Measurements from ENCODE around the gene NXNL1. TPM values are rescaled to one million over a fixed set of nuclear protein-coding genes. Genes with fewer than 3 reads are reported as not detected.
A peak's percentile ranks its signal among the peaks of the same experiment; 100 is the strongest.

NXNL1 gene
- total RNA-seq, 4 donors from 2014 or later: not detected

GRCh38 chr19:17431417-17431816, 29.3 kb downstream of the NXNL1 start:
- TF ChIP-seq POLR2A (IDR thresholded peaks at IDR 0.05; ENCODE audit: low read depth) (no peak), CTCF (IDR thresholded peaks at IDR 0.05) (no peak), POLR2AphosphoS5 (IDR thresholded peaks at IDR 0.05) (no peak), EP300 (IDR thresholded peaks at IDR 0.05) (no peak)
- no peak for DNase-seq (ENCODE audit: extremely low spot score)
- no peaks in the 10 kb centered on the region for H3K4me1 ChIP-seq
- intact Hi-C loops (cut with DNase I): no loop called here
- 87% methylated on average over 4 of the region's 7 CpGs for WGBS
- H3K36me3 ChIP-seq: peaks cover 0 to 8% (median 0%) of the 10 kb centered on the region in 4 donors
- H3K27ac ChIP-seq (replicated peaks in 1 of 4): no peak overlapping the region
- H3K9me3 ChIP-seq: no peaks in the 10 kb centered on the region
- H3K27me3 ChIP-seq: no peaks in the 10 kb centered on the region
- H3K4me3 ChIP-seq: no peak overlapping the region

- intact Hi-C loops (cut with DNase I): no loop called here
- Histone ChIP-seq H3K27ac (replicated peaks in 1 of 4) (no peak overlapping the region), H3K9me3 (no peaks in the 10 kb centered on the region), H3K27me3 (no peaks in the 10 kb centered on the region), H3K4me3 (no peak overlapping the region), H3K4me1 (peaks cover 0 to 5% (median 4%) of the 10 kb centered on the region in 4 donors), H3K36me3 (no peaks in the 10 kb centered on the region)
- TF ChIP-seq EP300 (IDR thresholded peaks at IDR 0.05) (no peak), POLR2AphosphoS5 (IDR thresholded peaks at IDR 0.05) (no peak), POLR2A (IDR thresholded peaks at IDR 0.05; ENCODE audit: low read depth) (no peak)
- WGBS: 67% methylated on average over 17 of the region's 17 CpGs
- DNase-seq (ENCODE audit: extremely low spot score): no peak
Observed at GRCh38 chr19:17429641-17430113, 31.0 kb downstream of the NXNL1 start.

GRCh38 chr19:17424743-17425365, 35.9 kb downstream of the NXNL1 start:
- no peaks in the 10 kb centered on the region for H3K9me3 ChIP-seq
- no peak for DNase-seq (ENCODE audit: extremely low spot score)
- WGBS: 32% methylated on average over 25 of the region's 27 CpGs

GRCh38 chr19:17423429-17424208, 37.1 kb downstream of the NXNL1 start:
- no peak overlapping the region for H3K4me3 ChIP-seq
- peaks cover 0 to 19% (median 15%) of the 10 kb centered on the region in 4 donors for H3K36me3 ChIP-seq
- no peak overlapping the region for H3K27ac ChIP-seq (replicated peaks in 1 of 4)
- TF ChIP-seq POLR2A (IDR thresholded peaks at IDR 0.05; ENCODE audit: low read depth): no peak
- TF ChIP-seq EP300 (IDR thresholded peaks at IDR 0.05): no peak
- TF ChIP-seq CTCF (IDR thresholded peaks at IDR 0.05): no peak
- no peak for TF ChIP-seq POLR2AphosphoS5 (IDR thresholded peaks at IDR 0.05)
- 89% methylated on average over 17 of the region's 20 CpGs for WGBS
- no peaks in the 10 kb centered on the region for H3K9me3 ChIP-seq
- peaks cover 8 to 25% (median 23%) of the 10 kb centered on the region in 4 donors for H3K4me1 ChIP-seq
- intact Hi-C loops (cut with DNase I): no loop called here
- no peak for DNase-seq (ENCODE audit: extremely low spot score)
- H3K27me3 ChIP-seq: no peaks in the 10 kb centered on the region

More at GRCh38 chr19:17424743-17425365, 35.9 kb downstream of the NXNL1 start:
- Histone ChIP-seq H3K27me3 (no peaks in the 10 kb centered on the region), H3K4me3 (no peak overlapping the region), H3K27ac (replicated peaks in 1 of 4) (no peak overlapping the region), H3K36me3 (peaks cover 0 to 19% (median 15%) of the 10 kb centered on the region in 4 donors), H3K4me1 (peaks cover 3 to 18% (median 16%) of the 10 kb centered on the region in 4 donors)
- peak in 2 of 3 experiments; percentile 21 to 35 for TF ChIP-seq CTCF (IDR thresholded peaks at IDR 0.05)
- TF ChIP-seq EP300 (IDR thresholded peaks at IDR 0.05): no peak
- no peak for TF ChIP-seq POLR2AphosphoS5 (IDR thresholded peaks at IDR 0.05)
- no peak for TF ChIP-seq POLR2A (IDR thresholded peaks at IDR 0.05; ENCODE audit: low read depth)
- intact Hi-C loops (cut with DNase I): no loop called here

- Histone ChIP-seq H3K9me3 (no peaks in the 10 kb centered on the region), H3K27ac (replicated peaks in 1 of 4) (no peak overlapping the region), H3K4me3 (no peak overlapping the region), H3K27me3 (peaks cover 0 to 6% (median 0%) of the 10 kb centered on the region in 4 donors), H3K36me3 (peaks cover 0 to 19% (median 15%) of the 10 kb centered on the region in 4 donors), H3K4me1 (peaks cover 8 to 25% (median 23%) of the 10 kb centered on the region in 4 donors)
- intact Hi-C loops (cut with DNase I): no loop called here
- WGBS: 96% methylated on average over 4 of the region's 4 CpGs
- no peak for TF ChIP-seq POLR2AphosphoS5 (IDR thresholded peaks at IDR 0.05)
- no peak for TF ChIP-seq CTCF (IDR thresholded peaks at IDR 0.05)
- TF ChIP-seq POLR2A (IDR thresholded peaks at IDR 0.05; ENCODE audit: low read depth): no peak
- TF ChIP-seq EP300 (IDR thresholded peaks at IDR 0.05): no peak
- DNase-seq (ENCODE audit: extremely low spot score): no peak
Observed at GRCh38 chr19:17421942-17422341, 38.8 kb downstream of the NXNL1 start.
